ENCODE measurements around the gene TTC4. TPM values are rescaled to one million over a fixed set of nuclear protein-coding genes. Genes with fewer than 3 reads are reported as not detected.

Gene TTC4
- polyA plus RNA-seq, 1 of the 3 experiments (the other 2 are of a cell fraction) = 17.9 TPM

DNA sequence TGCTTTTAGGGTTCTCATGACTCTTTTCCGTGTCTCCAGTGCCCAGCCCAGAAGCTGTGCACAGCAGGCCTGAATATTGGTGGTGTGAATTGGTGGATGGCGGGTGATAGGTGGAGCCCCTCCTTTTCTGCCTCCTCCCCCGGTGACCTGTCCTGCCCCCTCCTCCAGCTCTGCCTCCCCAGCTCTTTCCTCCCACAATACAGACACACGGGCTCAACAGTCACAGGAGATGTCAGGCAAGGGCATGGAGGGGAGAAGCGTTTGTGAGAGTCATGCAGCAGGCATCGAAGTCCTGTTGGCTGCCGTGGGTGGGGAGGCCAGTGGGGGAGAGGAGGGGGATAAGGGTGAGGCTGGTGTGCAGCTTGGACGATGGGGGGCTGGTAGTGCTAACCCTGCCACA lies 17.3 kb upstream of the TTC4 start:
- no peak overlapping the region for H3K4me2 ChIP-seq
- no peak overlapping the region for H2AFZ ChIP-seq (ENCODE audit: low read depth)
- ChIA-PET CTCF (no interaction called here), POLR2A (interaction anchor here (0.6 kb wide), 1 partner anchor 1382 kb away, joined by 3 read pairs; no protein-coding TSS in a partner anchor)
- H3K27ac ChIP-seq (ENCODE audit: low read depth in 2 of 2, low read length in 1 of 2) = no peak overlapping the region
- no peaks in the 10 kb centered on the region; the same call in none of the 2 replicates for H3K27me3 ChIP-seq (ENCODE audit: insufficient read depth)
- DNase-seq = no peak
- no peaks in the 10 kb centered on the region for H3K36me3 ChIP-seq (replicated peaks in 1 of 2; ENCODE audit: control insufficient read depth in 1 of 2, insufficient read depth in 2 of 2, low read length in 1 of 2)
- TF ChIP-seq GATA2 (CRISPR knock-in tag; IDR thresholded peaks at IDR 0.05) (no peak), FOXJ3 (CRISPR knock-in tag; IDR thresholded peaks at IDR 0.05) (no peak), FOSL2 (IDR thresholded peaks at IDR 0.05; ENCODE audit: borderline replicate concordance, low read depth) (no peak), MEF2A (IDR thresholded peaks at IDR 0.05; ENCODE audit: borderline replicate concordance, low read depth) (no peak), RXRA (IDR thresholded peaks at IDR 0.05; ENCODE audit: borderline replicate concordance, low read depth) (no peak), YY1 (IDR thresholded peaks at IDR 0.05; ENCODE audit: low read depth) (no peak), TAF1 (IDR thresholded peaks at IDR 0.05; ENCODE audit: borderline replicate concordance, low read depth, low read length) (no peak), TCF12 (IDR thresholded peaks at IDR 0.05) (no peak), NRF1 (IDR thresholded peaks at IDR 0.05; ENCODE audit: low read depth, low read length) (no peak), EZH2phosphoT487 (IDR thresholded peaks at IDR 0.05; ENCODE audit: borderline replicate concordance, low read depth) (no peak), EP300 (IDR thresholded peaks at IDR 0.05; ENCODE audit: borderline replicate concordance in 1 of 2, low read depth in 1 of 2, low read length in 1 of 2) (no peak), POLR2AphosphoS5 (IDR thresholded peaks at IDR 0.05; ENCODE audit: low read depth, low read length) (no peak), TEAD4 (IDR thresholded peaks at IDR 0.05; ENCODE audit: borderline replicate concordance, insufficient read depth) (no peak)
- TF ChIP-seq, protein P1, sequence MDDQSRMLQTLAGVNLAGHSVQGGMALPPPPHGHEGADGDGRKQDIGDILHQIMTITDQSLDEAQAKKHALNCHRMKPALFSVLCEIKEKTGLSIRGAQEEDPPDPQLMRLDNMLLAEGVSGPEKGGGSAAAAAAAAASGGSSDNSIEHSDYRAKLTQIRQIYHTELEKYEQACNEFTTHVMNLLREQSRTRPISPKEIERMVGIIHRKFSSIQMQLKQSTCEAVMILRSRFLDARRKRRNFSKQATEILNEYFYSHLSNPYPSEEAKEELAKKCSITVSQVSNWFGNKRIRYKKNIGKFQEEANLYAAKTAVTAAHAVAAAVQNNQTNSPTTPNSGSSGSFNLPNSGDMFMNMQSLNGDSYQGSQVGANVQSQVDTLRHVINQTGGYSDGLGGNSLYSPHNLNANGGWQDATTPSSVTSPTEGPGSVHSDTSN (IDR thresholded peaks at IDR 0.05) = no peak
- TF ChIP-seq, protein P2, sequence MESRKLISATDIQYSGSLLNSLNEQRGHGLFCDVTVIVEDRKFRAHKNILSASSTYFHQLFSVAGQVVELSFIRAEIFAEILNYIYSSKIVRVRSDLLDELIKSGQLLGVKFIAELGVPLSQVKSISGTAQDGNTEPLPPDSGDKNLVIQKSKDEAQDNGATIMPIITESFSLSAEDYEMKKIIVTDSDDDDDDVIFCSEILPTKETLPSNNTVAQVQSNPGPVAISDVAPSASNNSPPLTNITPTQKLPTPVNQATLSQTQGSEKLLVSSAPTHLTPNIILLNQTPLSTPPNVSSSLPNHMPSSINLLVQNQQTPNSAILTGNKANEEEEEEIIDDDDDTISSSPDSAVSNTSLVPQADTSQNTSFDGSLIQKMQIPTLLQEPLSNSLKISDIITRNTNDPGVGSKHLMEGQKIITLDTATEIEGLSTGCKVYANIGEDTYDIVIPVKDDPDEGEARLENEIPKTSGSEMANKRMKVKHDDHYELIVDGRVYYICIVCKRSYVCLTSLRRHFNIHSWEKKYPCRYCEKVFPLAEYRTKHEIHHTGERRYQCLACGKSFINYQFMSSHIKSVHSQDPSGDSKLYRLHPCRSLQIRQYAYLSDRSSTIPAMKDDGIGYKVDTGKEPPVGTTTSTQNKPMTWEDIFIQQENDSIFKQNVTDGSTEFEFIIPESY (IDR thresholded peaks at IDR 0.05; ENCODE audit: borderline replicate concordance, low read depth) = no peak
- TF ChIP-seq, protein P3, sequence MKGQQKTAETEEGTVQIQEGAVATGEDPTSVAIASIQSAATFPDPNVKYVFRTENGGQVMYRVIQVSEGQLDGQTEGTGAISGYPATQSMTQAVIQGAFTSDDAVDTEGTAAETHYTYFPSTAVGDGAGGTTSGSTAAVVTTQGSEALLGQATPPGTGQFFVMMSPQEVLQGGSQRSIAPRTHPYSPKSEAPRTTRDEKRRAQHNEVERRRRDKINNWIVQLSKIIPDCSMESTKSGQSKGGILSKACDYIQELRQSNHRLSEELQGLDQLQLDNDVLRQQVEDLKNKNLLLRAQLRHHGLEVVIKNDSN (IDR thresholded peaks at IDR 0.05; ENCODE audit: borderline replicate concordance, low read depth) = no peak
- no peak overlapping the region for H3K9ac ChIP-seq
- no peaks in the 10 kb centered on the region for H3K9me2 ChIP-seq
- no peaks in the 10 kb centered on the region for H3K9me3 ChIP-seq
- H3K4me1 ChIP-seq (ENCODE audit: control insufficient read depth in 1 of 2, insufficient read depth in 2 of 2, low read depth in 1 of 2, low read length in 1 of 2) = no peaks in the 10 kb centered on the region
- H3K79me2 ChIP-seq (ENCODE audit: insufficient read depth) = no peaks in the 10 kb centered on the region
- H3F3A ChIP-seq (replicated peaks; ENCODE audit: insufficient read depth) = no peaks in the 10 kb centered on the region
- WGBS (ENCODE audit: low lambda C conversion rate) = 48% methylated on average over 8 of the region's 8 CpGs
- no peak overlapping the region for H3K4me3 ChIP-seq (ENCODE audit: low read depth in 2 of 2, low read length in 1 of 2)
- no peaks in the 10 kb centered on the region for H4K20me1 ChIP-seq (ENCODE audit: insufficient read depth)
